KMS-11 (cell line): ENCODE measurements around the gene ERRFI1.

ENCODE experiments used
- H2AFZ ChIP-seq: fragments of 200-600 bp; sonication (generic); 2 replicates; pipeline ENCODE4 v1.6.1; 2016; ENCODE audit warnings: antibody characterized with exemption, mixed run types, low read depth
- H3K27ac ChIP-seq: fragments of 200-600 bp; sonication (generic); 2 replicates; pipeline ENCODE4 v1.6.1; 2016; ENCODE audit warnings: mild to moderate bottlenecking, mixed run types
- H3K27me3 ChIP-seq: fragments of 200-600 bp; sonication (generic); 2 replicates; pipeline ENCODE4 v1.6.1; 2017; ENCODE audit warnings: mild to moderate bottlenecking, low read depth, mixed run types, moderate library complexity; ENCODE audit not compliant: insufficient read depth
- H3K36me3 ChIP-seq: fragments of 200-600 bp; sonication (generic); 2 replicates; pipeline ENCODE4 v1.6.1; 2017; ENCODE audit warnings: mild to moderate bottlenecking, mixed run types; ENCODE audit not compliant: insufficient read depth
- H3K4me1 ChIP-seq: fragments of 200-600 bp; sonication (generic); 2 replicates; pipeline ENCODE4 v1.6.1; 2016; ENCODE audit warnings: mild to moderate bottlenecking, low read depth, mixed run types; ENCODE audit not compliant: poor library complexity, severe bottlenecking
- H3K4me2 ChIP-seq: fragments of 200-600 bp; sonication (generic); 2 replicates; pipeline ENCODE4 v1.7.0; 2016; ENCODE audit warnings: mild to moderate bottlenecking, mixed run types
- H3K4me3 ChIP-seq: fragments of 200-600 bp; sonication (generic); IDR thresholded peaks from 2 replicates; pipeline ENCODE4 v1.6.1; 2017; ENCODE audit warnings: low read depth, low read length, mixed read lengths; ENCODE audit not compliant: insufficient read depth
- H3K79me2 ChIP-seq: fragments of 200-600 bp; sonication (generic); 2 replicates; pipeline ENCODE4 v1.6.1; 2016; ENCODE audit warnings: low read depth, mixed run types; ENCODE audit not compliant: insufficient read depth
- H3K9ac ChIP-seq: fragments of 200-600 bp; sonication (generic); 2 replicates; pipeline ENCODE4 v1.6.1; 2016; ENCODE audit warnings: mild to moderate bottlenecking, mixed run types
- H4K20me1 ChIP-seq: fragments of 200-600 bp; sonication (generic); 2 replicates; pipeline ENCODE4 v1.6.1; 2016; ENCODE audit warnings: mild to moderate bottlenecking, mixed run types; ENCODE audit not compliant: insufficient read depth
- TF ChIP-seq, protein P1 (sequence below): fragments of 200-600 bp; sonication (generic); conservative IDR thresholded peaks from 2 replicates; pipeline ENCODE4 v1.6.1; 2017; ENCODE audit warnings: low read depth, mild to moderate bottlenecking, antibody characterized with exemption, low read length, moderate library complexity, mixed read lengths

ERRFI1 gene

DNA sequence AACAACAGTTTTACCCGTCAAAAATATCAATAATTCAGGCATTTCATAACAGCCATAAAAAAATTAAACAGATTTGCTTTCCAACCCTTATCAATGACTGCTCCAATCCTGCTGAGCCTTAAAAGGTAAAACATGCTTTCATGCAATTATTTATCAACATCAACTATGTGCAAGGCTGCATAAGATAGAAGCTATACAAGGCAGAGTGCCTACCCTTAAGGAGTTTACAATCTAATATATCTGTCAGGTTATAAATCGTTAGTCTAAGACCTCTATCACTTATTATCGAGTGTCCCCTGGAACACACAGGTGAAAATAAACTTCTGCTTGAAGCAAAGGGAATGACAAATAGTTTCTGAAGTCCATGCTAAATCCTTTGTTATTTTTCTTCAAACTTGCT lies 1.8 kb downstream of the ERRFI1 start:
- H3K36me3 ChIP-seq = no peaks in the 10 kb centered on the region
- H2AFZ ChIP-seq = no peak overlapping the region
- peaks cover 8% of the 10 kb centered on the region for H3K4me1 ChIP-seq
- H3K27ac ChIP-seq = no peak overlapping the region
- no peak overlapping the region for H3K4me3 ChIP-seq
- H3K27me3 ChIP-seq = no peaks in the 10 kb centered on the region; the same call in 1 of the 2 replicates
- H4K20me1 ChIP-seq = no peaks in the 10 kb centered on the region
- TF ChIP-seq, protein P1, sequence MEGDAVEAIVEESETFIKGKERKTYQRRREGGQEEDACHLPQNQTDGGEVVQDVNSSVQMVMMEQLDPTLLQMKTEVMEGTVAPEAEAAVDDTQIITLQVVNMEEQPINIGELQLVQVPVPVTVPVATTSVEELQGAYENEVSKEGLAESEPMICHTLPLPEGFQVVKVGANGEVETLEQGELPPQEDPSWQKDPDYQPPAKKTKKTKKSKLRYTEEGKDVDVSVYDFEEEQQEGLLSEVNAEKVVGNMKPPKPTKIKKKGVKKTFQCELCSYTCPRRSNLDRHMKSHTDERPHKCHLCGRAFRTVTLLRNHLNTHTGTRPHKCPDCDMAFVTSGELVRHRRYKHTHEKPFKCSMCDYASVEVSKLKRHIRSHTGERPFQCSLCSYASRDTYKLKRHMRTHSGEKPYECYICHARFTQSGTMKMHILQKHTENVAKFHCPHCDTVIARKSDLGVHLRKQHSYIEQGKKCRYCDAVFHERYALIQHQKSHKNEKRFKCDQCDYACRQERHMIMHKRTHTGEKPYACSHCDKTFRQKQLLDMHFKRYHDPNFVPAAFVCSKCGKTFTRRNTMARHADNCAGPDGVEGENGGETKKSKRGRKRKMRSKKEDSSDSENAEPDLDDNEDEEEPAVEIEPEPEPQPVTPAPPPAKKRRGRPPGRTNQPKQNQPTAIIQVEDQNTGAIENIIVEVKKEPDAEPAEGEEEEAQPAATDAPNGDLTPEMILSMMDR = no peak
- H3K79me2 ChIP-seq = no peaks in the 10 kb centered on the region
- no peak overlapping the region for H3K9ac ChIP-seq
- H3K4me2 ChIP-seq = no peak overlapping the region

- TF ChIP-seq, protein P1 = no peak
- Histone ChIP-seq H3K4me1 (peaks cover 8% of the 10 kb centered on the region), H2AFZ (no peak overlapping the region), H3K27me3 (no peaks in the 10 kb centered on the region; the same call in 1 of the 2 replicates), H3K4me2 (no peak overlapping the region), H4K20me1 (no peaks in the 10 kb centered on the region), H3K36me3 (no peaks in the 10 kb centered on the region), H3K27ac (no peak overlapping the region), H3K79me2 (no peaks in the 10 kb centered on the region), H3K9ac (no peak overlapping the region), H3K4me3 (no peak overlapping the region)
Measured at GRCh38 chr1:8023995-8024313, 2.2 kb downstream of the ERRFI1 start.

DNA sequence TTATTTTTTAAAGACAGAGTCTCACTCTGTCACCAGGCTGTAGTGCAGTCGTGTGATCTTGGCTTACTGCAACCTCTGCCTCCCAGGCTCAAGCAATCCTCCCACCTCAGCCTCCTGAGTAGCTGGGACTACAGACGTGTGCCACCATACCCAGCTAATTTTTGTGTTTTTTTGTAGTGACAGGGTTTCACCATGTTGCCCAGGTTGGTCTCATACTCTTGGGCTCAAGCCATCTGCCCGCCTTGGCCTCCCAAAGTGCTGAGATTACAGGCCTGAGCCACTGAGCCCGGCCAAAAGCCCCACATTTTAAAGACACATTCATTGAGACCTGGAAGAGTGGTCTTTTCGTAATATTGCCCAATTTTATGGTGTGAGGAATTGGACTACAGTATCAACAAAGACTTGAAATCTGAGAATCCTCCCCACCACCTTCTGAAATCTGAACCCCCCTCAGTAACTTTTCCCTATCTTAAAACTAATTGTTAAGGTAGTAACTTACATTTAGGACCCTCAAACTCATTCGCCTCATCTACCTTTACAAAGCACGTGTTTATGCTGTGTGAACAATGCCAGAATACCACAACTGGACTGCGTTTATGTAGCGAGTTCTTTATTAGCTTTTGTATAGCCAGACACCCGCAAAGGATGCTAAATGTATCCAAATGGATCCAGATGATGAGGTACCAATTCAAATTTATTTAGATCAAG lies 2.7 kb downstream of the ERRFI1 start:
- Histone ChIP-seq H3K4me3 (no peak overlapping the region), H2AFZ (no peak overlapping the region), H3K4me1 (peaks cover 8% of the 10 kb centered on the region), H3K27ac (no peak overlapping the region), H3K9ac (no peak overlapping the region), H3K4me2 (no peak overlapping the region), H3K27me3 (no peaks in the 10 kb centered on the region; the same call in 1 of the 2 replicates), H3K36me3 (no peaks in the 10 kb centered on the region), H4K20me1 (no peaks in the 10 kb centered on the region), H3K79me2 (no peaks in the 10 kb centered on the region)
- TF ChIP-seq, protein P1 = no peak

DNA sequence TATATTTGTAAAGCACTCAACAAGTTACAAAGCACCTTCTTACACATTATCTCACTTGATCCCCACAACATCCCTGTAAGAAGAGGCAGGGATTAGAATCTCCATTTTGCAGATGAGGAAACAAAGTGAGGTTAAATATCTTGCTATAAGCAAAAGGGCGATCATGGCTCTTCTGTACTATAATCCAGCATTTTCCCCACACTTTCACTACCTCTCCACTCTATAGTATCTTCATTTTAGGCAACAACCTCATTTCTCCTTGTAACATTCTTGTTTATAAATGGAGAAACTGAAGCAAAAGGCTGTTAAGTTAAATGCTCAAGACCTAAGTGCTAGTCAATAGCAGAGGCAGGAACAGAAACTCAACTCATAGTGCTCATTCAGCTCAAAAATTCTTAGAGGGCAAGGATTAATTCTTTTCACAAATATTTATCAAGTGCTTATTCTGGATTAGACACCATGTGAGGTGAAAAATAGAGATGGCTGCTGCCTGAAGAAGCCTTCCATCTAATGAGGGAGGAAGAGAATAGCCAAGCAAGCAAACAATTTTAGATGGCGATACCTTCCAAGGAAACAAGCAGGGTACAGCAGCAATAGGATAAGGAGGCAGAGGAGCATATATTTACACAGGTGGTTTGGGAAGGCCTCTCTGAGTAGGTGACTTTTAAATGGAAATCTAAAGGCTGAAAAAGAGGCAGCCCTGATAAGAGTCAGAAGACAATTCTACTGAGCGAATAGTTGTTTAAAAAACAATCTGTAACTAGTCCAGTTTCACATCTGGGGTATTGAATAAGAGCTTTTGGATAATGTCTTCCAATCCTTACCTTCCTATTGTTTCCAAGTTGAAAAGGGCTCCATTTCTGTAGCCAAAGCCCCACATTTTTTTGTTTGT lies 3.5 kb downstream of the ERRFI1 start:
- Histone ChIP-seq H4K20me1 (no peaks in the 10 kb centered on the region), H2AFZ (no peak overlapping the region), H3K4me3 (no peak overlapping the region), H3K27ac (no peak overlapping the region), H3K79me2 (no peaks in the 10 kb centered on the region), H3K9ac (no peak overlapping the region), H3K27me3 (no peaks in the 10 kb centered on the region; the same call in 1 of the 2 replicates), H3K36me3 (no peaks in the 10 kb centered on the region), H3K4me2 (no peak overlapping the region), H3K4me1 (peaks cover 8% of the 10 kb centered on the region)
- TF ChIP-seq, protein P1 = no peak
